GM12878 (cell line): Measurements from ENCODE around the gene ATG10. TPM values are rescaled to one million over a fixed set of nuclear protein-coding genes. Genes with fewer than 3 reads are reported as not detected.

ENCODE experiments used
- ATAC-seq: fragments of 200-7000 bp; cut with Tn5 transposase; 3 replicates; pipeline ENCODE4 v1.9.1; 2020; ENCODE audit warnings: mild to moderate bottlenecking, moderate library complexity
- BruUV-seq: library from RNA; stranded (reverse); fragments of 400-500 nt; replicated peaks from 2 replicates; lab custom pipeline; 2021; lab: Mats Ljungman, UMichigan
- CTCF ChIA-PET: fragments of 300-600 bp; sonication (Branson Sonifier 250); formaldehyde crosslinking; extraction: SDS; loops from one replicate; lab custom pipeline; 2021; ENCODE audit warnings: inconsistent platforms; lab: Yijun Ruan, JAX
- POLR2A ChIA-PET: fragments of 350-600 bp; formaldehyde crosslinking; extraction: SDS; loops from one replicate; lab custom pipeline; 2021; ENCODE audit warnings: inconsistent platforms; lab: Charles Lee
- RAD21 ChIA-PET: fragments of 300-600 bp; sonication (Branson Sonifier 250); formaldehyde crosslinking; loops from one replicate; lab custom pipeline; 2023; ENCODE audit warnings: antibody characterized with exemption; ENCODE audit not compliant: unreplicated experiment; lab: Charles Lee
- SMC1A ChIA-PET: fragments of 300-600 bp; sonication (Branson Sonifier 250); formaldehyde crosslinking; loops from one replicate; lab custom pipeline; 2023; ENCODE audit not compliant: unreplicated experiment, uncharacterized antibody; lab: Charles Lee
- DNase-seq: peaks from one replicate; pipeline ENCODE4 v3.0.0-alpha.2; 2011; ENCODE audit warnings: low read depth, low spot score
- FAIRE-seq: peaks from 3 replicates; lab custom pipeline; 2011; peaks lifted over from hg19 to GRCh38; lab: Jason Lieb, UNC
- H2AFZ ChIP-seq: 2 replicates; pipeline ENCODE4 v1.6.0; 2011; ENCODE audit warnings: low read depth, low read length, control low read depth; ENCODE audit not compliant: control insufficient read depth
- H3K27ac ChIP-seq: 2 replicates; pipeline ENCODE4 v1.5.1; 2011; ENCODE audit warnings: control low read depth; ENCODE audit not compliant: control insufficient read depth, insufficient read depth
- H3K27me3 ChIP-seq, 2 experiments: replicated peaks in 1 of 2; 2 replicates each; pipeline versions ENCODE4 v1.6.0 to v1.6.1; 2011; ENCODE audit warnings: low read length in 1 of 2; ENCODE audit not compliant: control insufficient read depth in 2 of 2, insufficient read depth in 2 of 2
- H3K36me3 ChIP-seq, 2 experiments: 2 replicates each; pipeline ENCODE4 v1.5.1; 2011; ENCODE audit warnings: low read length in 1 of 2; ENCODE audit not compliant: control insufficient read depth in 2 of 2, insufficient read depth in 2 of 2
- H3K4me1 ChIP-seq: 2 replicates; pipeline ENCODE4 v1.6.1; 2011; ENCODE audit warnings: mild to moderate bottlenecking, low read length, moderate library complexity, mixed read lengths; ENCODE audit not compliant: control insufficient read depth, insufficient read depth
- H3K4me2 ChIP-seq: 2 replicates; pipeline ENCODE4 v1.6.0; 2011; ENCODE audit warnings: control low read depth; ENCODE audit not compliant: control insufficient read depth, insufficient read depth
- H3K4me3 ChIP-seq: fragments of 200-600 bp; sonication (generic); 2 replicates; pipeline ENCODE4 v1.5.1; 2016
- H3K79me2 ChIP-seq: 2 replicates; pipeline ENCODE4 v1.6.0; 2011; ENCODE audit warnings: low read length; ENCODE audit not compliant: control insufficient read depth, insufficient read depth
- H3K9ac ChIP-seq: 2 replicates; pipeline ENCODE4 v1.8.0; 2011; ENCODE audit warnings: low read length, control low read depth, mixed read lengths; ENCODE audit not compliant: control insufficient read depth, insufficient read depth
- H3K9me3 ChIP-seq: replicated peaks from 3 replicates; pipeline ENCODE4 v1.5.1; 2011; ENCODE audit warnings: mild to moderate bottlenecking, low read length; ENCODE audit not compliant: control insufficient read depth, insufficient read depth
- H4K20me1 ChIP-seq: 2 replicates; pipeline ENCODE4 v1.6.0; 2011; ENCODE audit not compliant: control insufficient read depth, insufficient read depth
- WGBS: methylation state at CpG from one replicate; pipeline ENCODE4 v1.1.6; 2016; ENCODE audit warnings: low lambda C conversion rate; ENCODE audit not compliant: insufficient replicate concordance, insufficient coverage; ENCODE audit errors: missing lambda C conversion rate; 5-methylcytosine and 5-hydroxymethylcytosine counted together
- in situ Hi-C: fragments of 300-500 bp; cut with MboI; formaldehyde crosslinking; loops from 9 replicates; pipeline ENCODE4 v1.14.3; 2018; ENCODE audit warnings: mixed read lengths
- intact Hi-C: fragments of 100-400 bp; cut with micrococcal nuclease; formaldehyde crosslinking; loops from one replicate; pipeline ENCODE4 v1.14.2; 2022; ENCODE audit not compliant: unreplicated experiment
- polyA plus RNA-seq, 11 experiments: library from polyadenylated mRNA; depleted of rRNA in 4 of 11; unstranded in 6 of 11; stranded (reverse) in 5 of 11; fragments of >200 nt; fragmentation: Nextera tagmentation in 4 of 11; fragmentation: Illumina TruSeq in 1 of 11; extraction: Ambion mirVana in 4 of 11; extraction: Trizol in 1 of 11; gene quantifications; 1 replicate in 1 of 11; 2 replicates in 10 of 11; pipeline versions ENCODE4 v1.2.1 to v1.2.3, GENCODE V29; 2011 to 2016; ENCODE audit warnings: inconsistent platforms in 2 of 11, missing spikeins in 2 of 11, low read depth in 1 of 11
- total RNA-seq, 4 experiments: library from RNA; depleted of rRNA in 3 of 4; stranded (reverse); fragments of >200 nt in 3 of 4; fragmentation: Illumina TruSeq in 1 of 4; extraction: Trizol in 1 of 4; gene quantifications; 2 replicates each; pipeline versions ENCODE4 v1.2.1 to v1.2.3, GENCODE V29; 2013 to 2021
- TF ChIP-seq, protein P1 (sequence below), 3 experiments: IDR thresholded peaks in 2 of 3; conservative IDR thresholded peaks in 1 of 3; 2 replicates each; pipeline ENCODE4 v1.5.1; 2011; ENCODE audit warnings: low read depth in 3 of 3, low read length in 3 of 3, mild to moderate bottlenecking in 3 of 3, control low read depth in 2 of 3, moderate library complexity in 2 of 3, inconsistent platforms in 1 of 3, mixed read lengths in 1 of 3; ENCODE audit not compliant: control insufficient read depth in 2 of 3, insufficient read depth in 1 of 3; ENCODE audit errors: extremely low read depth in 1 of 3

ATG10 gene
- total and polyA plus RNA-seq, 10 of the 15 experiments (the other 5 are each of a cell fraction or from before 2014, with no cell fraction given) = 3.8 to 14.4 (median 6.5) TPM

DNA sequence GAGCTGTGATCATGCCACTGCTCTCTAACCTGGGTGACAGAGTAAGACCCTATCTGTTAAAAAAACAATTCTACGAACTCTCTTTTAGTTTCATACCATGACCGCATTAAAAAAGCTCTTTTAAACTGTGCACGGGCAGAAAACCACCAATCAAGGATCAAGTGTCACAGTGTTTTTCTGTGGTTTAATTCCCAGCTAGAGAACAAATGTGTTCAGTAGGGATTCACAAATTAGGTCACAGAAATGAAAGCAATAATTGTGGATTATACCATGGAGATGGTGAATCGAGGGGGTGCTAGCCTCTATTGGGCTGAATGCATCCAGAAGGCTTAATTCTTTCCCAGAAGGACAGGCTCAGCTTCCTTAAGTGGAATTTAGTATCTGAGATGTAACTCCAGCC, 79.1 kb downstream of the ATG10 start:
- WGBS = 81% methylated on average over 4 of the region's 4 CpGs
- SMC1A ChIA-PET = interaction anchor here (0.6 to 1.9 kb wide), 4 partner anchors 13 to 67 kb away, joined by 3 to 5 read pairs (median 4); no protein-coding TSS in a partner anchor

More for the DNA sequence above, 79.1 kb downstream of the ATG10 start:
- no peak overlapping the region for H3K4me2 ChIP-seq
- in situ Hi-C loops = no loop called here
- no TSS peak for BruUV-seq
- no peak overlapping the region for H2AFZ ChIP-seq
- TF ChIP-seq, protein P1, sequence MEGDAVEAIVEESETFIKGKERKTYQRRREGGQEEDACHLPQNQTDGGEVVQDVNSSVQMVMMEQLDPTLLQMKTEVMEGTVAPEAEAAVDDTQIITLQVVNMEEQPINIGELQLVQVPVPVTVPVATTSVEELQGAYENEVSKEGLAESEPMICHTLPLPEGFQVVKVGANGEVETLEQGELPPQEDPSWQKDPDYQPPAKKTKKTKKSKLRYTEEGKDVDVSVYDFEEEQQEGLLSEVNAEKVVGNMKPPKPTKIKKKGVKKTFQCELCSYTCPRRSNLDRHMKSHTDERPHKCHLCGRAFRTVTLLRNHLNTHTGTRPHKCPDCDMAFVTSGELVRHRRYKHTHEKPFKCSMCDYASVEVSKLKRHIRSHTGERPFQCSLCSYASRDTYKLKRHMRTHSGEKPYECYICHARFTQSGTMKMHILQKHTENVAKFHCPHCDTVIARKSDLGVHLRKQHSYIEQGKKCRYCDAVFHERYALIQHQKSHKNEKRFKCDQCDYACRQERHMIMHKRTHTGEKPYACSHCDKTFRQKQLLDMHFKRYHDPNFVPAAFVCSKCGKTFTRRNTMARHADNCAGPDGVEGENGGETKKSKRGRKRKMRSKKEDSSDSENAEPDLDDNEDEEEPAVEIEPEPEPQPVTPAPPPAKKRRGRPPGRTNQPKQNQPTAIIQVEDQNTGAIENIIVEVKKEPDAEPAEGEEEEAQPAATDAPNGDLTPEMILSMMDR (IDR thresholded peaks at IDR 0.05 in 2 of 3, conservative IDR thresholded peaks at IDR 0.05 in 1 of 3; ENCODE audit: control insufficient read depth in 2 of 3, extremely low read depth in 1 of 3, insufficient read depth in 1 of 3, low read depth in 3 of 3, low read length in 3 of 3) = no peak
- no peaks in the 10 kb centered on the region for H4K20me1 ChIP-seq
- H3K9ac ChIP-seq = no peak overlapping the region
- ATAC-seq (no peak), DNase-seq (no peak), FAIRE-seq (no peak)
- no peak overlapping the region for H3K4me3 ChIP-seq
- intact Hi-C loops = no loop called here
- H3K79me2 ChIP-seq = no peaks in the 10 kb centered on the region
- no peaks in the 10 kb centered on the region; the same call in 2 of the 3 replicates for H3K9me3 ChIP-seq
- no peaks in the 10 kb centered on the region for H3K4me1 ChIP-seq
- no peaks in the 10 kb centered on the region for H3K36me3 ChIP-seq
- ChIA-PET CTCF (interaction anchor here (0.7 kb wide), 1 partner anchor 626 kb away, joined by 3 read pairs; no protein-coding TSS in a partner anchor), POLR2A (no interaction called here), RAD21 (interaction anchor here (1.0 kb wide), 1 partner anchor 115 kb away, joined by 3 read pairs; no protein-coding TSS in a partner anchor)
- H3K27ac ChIP-seq = no peak overlapping the region
- H3K27me3 ChIP-seq = no peaks in the 10 kb centered on the region
